HG02610 (cell line): ENCODE measurements around the gene AIM2.
"Not testable (repeated sequence)": the region's sequence is repeated elsewhere in the genome, so short reads cannot be mapped to it uniquely, and the experiment has no call there.

ENCODE experiments used
- ATAC-seq: cut with Tn5 transposase; IDR thresholded peaks from one replicate; pipeline ENCODE4 v1.9.1; 2021; ENCODE audit warnings: mild to moderate bottlenecking, moderate library complexity; ENCODE audit not compliant: unreplicated experiment

AIM2 gene, protein sequence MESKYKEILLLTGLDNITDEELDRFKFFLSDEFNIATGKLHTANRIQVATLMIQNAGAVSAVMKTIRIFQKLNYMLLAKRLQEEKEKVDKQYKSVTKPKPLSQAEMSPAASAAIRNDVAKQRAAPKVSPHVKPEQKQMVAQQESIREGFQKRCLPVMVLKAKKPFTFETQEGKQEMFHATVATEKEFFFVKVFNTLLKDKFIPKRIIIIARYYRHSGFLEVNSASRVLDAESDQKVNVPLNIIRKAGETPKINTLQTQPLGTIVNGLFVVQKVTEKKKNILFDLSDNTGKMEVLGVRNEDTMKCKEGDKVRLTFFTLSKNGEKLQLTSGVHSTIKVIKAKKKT

DNA sequence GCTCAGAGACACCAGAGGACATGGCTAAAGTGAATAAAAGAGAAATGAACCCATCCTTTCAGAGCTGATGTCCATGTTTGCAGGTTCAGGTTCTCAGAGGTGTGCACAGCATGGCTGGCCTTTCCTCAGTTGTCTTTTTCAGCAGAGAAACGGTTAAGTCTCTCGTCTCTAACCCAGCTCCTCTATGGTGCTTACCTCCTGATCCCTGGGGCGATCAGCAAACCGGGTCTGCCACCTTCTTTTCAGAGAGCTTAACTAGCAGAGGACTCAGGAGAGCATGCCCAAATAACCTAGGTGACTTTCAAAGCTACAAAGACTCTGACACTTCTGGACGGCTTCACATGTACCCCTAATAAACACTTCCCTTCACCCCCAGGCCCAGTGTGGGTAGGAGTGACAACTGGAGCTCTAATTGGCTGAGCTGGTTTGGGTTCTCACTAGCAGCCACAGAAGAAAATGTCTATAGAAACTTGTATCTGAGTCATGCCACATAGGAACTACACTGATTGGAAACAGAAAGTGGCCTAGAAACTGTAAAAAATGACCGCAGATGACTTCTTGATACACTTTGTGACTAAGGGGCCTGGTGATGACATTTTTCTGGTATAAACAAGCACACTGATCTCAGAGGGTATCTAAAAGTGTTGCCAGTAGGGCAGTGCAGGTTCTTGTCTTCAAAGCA is at the start of gene AIM2:
Gene AIM2, minus strand, starts transcription at position 329 of the 682 bp plus-strand sequence. CDS start 3,267 bp downstream, outside the sequence.
- peak; percentile 86 for ATAC-seq

DNA sequence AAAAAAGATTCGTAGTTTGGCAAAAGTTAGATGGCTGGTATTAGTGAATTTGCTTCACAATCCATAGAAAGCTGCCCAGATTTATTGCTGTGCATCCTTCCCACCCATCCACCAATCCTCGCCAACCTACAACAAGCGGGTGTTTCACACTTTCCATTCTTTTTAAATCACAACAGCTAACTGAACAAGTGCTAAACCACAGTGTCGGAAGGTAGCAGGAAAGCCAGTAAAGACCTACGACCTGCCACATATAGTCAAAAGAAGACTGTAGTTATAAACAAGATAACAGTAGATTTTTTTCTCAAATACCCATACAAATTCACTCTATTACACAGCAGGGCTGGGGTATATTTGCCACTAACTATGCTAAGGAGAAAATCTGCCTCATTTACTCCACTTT is 47.0 kb upstream of the AIM2 start:
- no peak for ATAC-seq

DNA sequence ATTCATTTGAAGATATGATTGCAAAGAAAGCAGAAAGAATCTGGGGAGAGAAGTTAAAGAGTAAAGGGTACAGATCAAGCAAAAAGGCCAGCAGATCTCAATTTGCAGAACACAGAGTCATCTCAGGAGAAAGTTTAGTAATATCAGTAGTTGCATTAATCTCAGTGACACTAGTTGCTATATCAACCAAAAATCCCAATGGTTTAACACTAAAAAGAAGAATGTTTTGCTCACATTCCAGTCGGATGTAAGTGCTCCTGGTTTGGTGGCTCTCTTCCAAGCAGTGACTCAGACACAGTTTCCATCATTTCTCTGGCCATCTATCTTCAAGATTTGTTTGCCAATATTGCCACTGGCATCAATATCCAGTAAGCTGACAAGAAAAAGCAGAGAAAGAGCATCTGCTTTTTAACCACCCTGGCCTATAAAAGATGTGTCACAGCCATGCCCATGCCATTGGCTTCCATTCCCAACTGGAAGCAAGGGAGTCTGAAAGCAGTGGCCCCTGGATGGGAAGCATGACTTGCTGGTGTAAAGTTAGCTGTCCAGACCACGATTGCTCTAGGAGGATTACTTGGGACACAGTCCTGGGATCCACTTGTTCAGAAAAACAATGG is 45.5 kb upstream of the AIM2 start:
- peak; percentile 97 for ATAC-seq

DNA sequence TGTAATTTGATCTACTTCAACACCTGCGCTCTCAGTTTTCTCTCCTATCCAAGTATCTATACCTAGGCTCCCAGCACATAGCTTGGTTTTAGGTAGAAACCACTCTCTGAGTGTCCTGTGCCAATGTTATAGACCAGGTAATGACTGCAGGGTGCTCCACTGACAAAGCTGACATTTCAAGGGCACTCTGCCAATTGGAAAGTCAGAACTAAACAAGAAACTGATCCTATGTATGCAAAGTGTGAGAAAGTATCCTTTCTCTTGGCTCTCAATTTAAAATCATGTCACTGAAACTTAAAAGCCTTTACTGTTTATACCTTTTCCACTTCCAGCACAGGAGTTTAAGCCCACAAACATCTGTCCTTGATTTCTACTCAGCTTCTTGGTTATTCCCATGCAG is 45.0 kb upstream of the AIM2 start:
- peak; percentile 76 for ATAC-seq

- ATAC-seq: no peak
These were observed 43.8 kb upstream of the AIM2 start for GRCh38 chr1:159120317-159120716.

DNA sequence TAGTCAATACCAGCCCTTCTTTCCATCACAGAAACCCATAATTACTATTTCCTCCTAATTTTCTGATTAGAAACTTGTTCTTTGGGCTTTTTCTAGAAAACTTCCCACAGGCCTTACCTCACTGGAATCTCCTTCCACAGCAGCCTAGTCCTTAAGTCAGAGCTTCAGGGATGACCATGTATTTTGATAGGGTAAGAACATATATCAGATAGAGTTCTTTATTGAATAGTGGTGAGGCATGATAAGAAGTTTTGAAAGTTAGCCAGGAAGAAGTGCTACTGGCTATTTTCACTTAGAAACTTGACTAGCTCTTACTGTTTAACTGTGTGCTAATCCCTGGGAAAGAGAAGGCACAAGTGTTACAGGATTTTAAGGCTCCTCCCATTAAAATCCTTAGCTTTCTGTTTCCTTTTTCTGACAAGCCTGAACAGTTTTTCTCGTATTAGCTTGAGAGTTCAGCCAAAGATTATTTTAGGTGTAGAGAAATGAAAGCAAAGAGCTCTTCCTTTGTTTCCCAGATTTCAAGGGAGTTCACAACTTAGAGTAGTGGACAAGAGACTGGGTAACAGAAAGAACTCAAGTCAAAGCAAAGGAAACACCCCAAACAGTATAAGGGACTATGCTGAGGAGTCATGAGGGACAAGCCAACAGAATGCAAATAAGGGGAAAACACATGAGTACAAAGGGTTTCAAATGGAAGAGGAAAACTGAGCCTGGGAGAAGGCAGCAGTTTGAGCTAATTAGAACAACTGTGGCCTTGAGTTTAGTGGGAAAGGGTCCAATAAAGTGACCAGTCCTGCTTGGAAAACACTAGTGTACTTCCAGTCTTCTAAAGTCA is 37.2 kb upstream of the AIM2 start:
- no peak for ATAC-seq

DNA sequence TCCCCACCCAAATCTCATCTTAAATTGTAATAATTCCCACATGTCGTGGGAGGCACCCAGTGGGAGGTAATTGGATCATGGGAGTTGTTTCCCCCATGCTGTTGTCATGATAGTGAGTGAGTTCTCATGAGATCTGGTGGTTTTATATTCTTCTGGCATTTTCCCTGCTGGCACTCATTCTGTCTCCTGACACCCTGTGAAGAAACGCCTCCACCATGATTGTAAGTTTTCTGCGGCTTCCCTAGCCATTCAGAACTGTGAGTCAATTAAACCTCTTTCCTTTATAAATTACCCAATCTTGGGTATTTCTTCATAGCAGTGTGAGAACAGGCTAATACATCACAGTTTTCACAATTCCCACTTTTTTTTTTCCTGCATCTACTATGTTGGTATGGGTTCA is 26.5 kb upstream of the AIM2 start:
- not testable (repeated sequence) for ATAC-seq

DNA sequence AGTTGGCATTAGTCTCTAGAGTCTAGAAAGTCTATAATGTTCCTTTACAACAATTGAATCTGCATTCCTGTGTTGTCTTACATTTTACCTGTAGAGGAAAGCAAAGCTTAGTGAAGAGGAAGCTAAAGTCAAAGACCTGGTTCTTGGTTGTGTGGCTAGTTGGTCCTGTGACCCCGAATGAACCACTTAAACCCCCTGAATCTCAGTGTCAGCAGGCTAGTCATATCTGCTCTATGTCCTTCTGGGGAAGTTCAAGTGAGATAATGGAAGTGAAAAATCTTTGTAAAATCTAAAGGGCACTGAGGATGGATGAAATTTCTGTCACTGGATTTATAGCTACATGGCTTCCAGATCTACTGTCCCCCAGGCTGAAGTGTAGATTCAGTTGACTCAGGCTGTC is 24.0 kb upstream of the AIM2 start:
- no peak for ATAC-seq

GRCh38 chr1:159098596-159098995 is 22.0 kb upstream of the AIM2 start:
- ATAC-seq: no peak

DNA sequence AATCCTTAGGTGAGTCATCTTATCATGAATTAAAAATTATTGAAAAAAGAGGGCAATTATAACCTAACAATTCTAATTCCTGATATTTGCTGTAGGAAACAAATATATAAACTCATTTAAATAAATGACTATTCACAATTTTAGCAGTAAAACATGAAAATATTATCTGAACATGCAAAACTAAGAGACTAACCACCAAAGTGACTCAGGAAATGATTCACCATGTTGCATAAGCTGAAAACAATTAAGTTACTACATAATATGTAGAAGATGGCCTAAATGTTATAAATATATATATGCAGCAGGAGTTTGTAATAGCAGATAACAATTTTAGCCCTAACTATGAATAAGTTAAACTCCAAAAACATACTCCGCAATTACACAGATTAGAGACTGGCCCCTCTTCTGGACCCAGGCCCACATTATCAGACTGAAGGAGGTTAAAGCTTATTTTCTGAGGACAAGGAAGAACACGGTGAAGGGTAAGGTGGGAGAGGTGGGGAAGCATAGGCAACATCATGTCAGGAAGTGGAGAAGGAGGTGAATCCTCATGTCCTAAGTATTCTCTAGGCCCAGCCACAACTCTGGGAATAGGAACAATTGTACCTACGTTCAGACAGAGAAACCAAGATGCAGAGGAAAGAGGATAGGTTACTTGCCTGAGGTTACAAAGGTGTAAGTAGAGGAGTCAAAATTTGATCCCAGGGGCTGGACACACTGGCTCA is 15.6 kb upstream of the AIM2 start:
- no peak for ATAC-seq

DNA sequence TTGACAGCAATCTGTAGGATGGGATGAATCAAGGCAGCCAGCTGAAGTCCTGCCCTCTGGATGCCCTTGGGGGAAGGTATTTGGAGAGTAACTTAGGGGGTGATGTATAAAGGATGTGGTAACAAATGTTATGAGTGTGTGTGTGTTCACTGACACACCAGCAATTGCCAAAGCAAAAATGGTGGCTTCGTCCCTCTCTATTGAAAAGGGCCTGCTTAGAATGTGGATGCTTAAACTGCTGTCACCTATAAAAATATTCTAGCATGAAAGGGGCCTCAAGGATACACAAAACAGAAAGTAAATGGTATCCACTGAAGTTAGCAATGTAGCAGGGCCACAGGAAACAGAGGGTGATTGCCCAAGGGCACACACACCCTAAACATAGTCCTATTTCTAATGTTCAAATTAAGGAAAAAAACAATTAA is 15.1 kb upstream of the AIM2 start:
- ATAC-seq: no peak

DNA sequence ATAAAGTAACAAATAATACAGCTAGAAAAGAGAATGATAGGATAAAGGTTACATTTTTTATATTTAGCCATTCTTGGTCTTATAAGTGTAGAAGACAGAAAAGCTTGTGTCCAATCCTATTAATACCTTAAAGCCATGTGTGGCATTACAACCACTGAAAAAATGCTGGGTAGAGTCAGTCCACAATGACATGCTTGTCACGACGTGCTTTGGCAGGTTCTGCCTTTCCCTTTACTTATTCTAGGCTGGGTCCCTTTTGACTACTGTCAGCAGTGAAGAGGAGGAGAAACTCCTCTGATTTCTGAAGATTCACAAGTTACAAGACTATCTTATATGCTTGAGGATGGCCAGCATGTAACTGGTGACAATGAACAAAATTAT is 14.6 kb upstream of the AIM2 start:
- no peak for ATAC-seq

- ATAC-seq: no peak
These were observed 14.0 kb upstream of the AIM2 start for GRCh38 chr1:159090286-159091179.

DNA sequence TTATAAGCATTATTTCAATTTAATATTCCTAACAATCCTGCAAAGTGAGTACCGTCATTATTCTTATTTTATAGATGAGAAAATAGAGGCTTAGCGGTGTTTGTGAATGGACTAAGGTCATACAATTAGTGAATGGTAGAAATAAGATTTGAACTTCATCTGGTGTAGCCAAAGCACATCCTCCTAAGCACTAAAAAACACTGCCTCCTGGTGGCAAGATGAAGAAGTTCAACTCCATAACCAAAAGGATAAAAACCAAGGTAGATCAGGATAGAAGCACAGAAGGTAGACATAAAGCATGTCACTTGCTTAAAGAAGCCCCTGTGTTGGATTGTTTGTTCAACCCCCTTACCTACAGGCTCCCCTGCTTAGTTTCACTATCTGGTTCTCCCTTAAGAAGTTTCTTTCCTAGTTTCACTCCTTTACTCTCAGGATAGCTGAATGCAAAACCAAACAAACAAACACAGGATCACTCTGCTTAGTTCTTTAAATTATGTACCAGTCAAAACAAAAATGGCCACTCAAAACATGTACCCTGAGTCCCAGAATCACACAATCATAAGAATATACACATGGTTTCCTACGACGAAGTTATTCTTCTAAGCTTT is 12.7 kb upstream of the AIM2 start:
- ATAC-seq: no peak

DNA sequence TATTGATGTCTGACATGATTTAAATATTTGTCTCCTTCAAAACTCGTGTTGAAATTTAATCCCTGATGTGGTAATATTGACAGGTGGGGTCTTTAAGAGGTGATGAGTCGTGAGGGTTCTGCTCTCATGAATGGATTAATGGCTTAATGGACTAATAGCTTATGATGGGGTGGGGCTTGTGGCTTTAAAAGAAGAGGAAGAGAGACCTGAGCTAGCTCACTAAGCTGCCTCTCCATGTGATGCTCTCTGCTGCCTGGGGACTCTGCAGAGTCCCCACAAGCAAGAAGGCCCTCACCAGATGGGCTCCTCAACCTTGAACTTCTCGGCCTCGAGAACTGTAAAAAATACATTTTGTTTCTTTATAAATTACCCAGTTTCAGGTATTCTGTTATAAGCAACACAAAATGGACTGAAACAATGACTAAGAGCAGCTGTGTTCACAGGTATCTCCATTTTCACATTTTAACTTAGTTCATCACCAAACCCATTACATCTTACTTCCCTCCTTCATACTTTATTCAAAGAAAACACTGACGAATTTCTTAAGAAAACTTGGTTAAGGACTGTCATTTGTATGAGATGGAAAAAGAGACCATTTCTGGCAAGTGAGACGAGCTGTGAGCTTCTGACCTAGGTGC is 12.1 kb upstream of the AIM2 start:
- peak; percentile 41 for ATAC-seq

- ATAC-seq: no peak
These were observed 11.5 kb upstream of the AIM2 start for GRCh38 chr1:159088050-159088449.

DNA sequence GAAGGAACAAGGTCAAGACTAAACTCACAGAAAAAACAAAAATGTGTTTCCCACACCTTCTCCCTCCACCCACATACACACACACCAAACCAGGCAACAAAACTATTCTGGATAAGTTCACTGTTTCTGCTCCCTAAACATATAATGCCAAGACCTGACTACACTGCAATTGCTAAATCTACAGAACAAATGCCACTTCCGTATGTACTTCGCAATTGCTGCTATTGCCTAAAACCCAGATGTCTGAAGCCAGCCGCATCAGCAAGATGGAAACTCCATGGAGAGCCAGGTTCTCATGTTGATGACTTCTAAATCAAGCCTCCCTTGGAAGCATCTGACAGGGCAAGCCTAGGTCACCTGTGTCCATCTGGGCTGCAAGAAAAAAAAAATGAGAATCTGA is 8.3 kb upstream of the AIM2 start:
- ATAC-seq: no peak

GRCh38 chr1:159084152-159084551 is 7.6 kb upstream of the AIM2 start:
- ATAC-seq: no peak

- no peak for ATAC-seq
These were observed 6.4 kb upstream of the AIM2 start for GRCh38 chr1:159083013-159083412.
